ENCODE data around the gene RPS18.

The RPS18 gene

DNA sequence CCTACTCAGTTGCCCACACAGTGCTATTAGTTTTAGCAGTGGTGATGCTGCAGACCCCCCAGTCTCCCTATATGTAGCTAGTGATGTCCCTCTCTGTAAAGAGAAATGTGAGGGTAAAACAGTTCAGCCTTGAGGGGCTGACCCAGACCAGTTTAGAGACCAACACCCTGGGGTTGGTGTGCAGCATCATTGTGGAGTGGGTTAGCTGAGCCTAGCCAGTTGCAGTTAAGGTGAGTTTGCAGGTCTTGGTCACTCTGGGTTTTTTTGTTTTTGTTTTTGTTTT, 4.6 kb downstream of the RPS18 start:
- Histone ChIP-seq H3K9me3 (ENCODE audit: control insufficient read depth, insufficient read depth, low read length) (no peaks in the 10 kb centered on the region), H3K4me2 (ENCODE audit: low read length) (peak overlapping the region; percentile 99), H4K20me1 (ENCODE audit: control insufficient read depth, insufficient read depth, low read depth, low read length) (peaks cover 25% of the 10 kb centered on the region), H3K4me3 (ENCODE audit: low read length) (peak overlapping the region; percentile 93), H3K4me1 (ENCODE audit: control insufficient read depth, low read length) (peaks cover 71% of the 10 kb centered on the region), H3K79me2 (ENCODE audit: control insufficient read depth, low read length) (peaks cover 44% of the 10 kb centered on the region), H3K27ac (ENCODE audit: low read depth, low read length) (peak overlapping the region; percentile 80), H3K36me3 (ENCODE audit: control insufficient read depth, low read length) (peaks cover 93% of the 10 kb centered on the region), H3K27me3 (ENCODE audit: control insufficient read depth, low read length) (no peaks in the 10 kb centered on the region), H3F3A (ENCODE audit: control insufficient read depth, insufficient read depth) (peaks cover 75% of the 10 kb centered on the region), H3K9me2 (replicated peaks; ENCODE audit: control insufficient read depth, low read length) (no peaks in the 10 kb centered on the region)
- TF ChIP-seq, protein P1, sequence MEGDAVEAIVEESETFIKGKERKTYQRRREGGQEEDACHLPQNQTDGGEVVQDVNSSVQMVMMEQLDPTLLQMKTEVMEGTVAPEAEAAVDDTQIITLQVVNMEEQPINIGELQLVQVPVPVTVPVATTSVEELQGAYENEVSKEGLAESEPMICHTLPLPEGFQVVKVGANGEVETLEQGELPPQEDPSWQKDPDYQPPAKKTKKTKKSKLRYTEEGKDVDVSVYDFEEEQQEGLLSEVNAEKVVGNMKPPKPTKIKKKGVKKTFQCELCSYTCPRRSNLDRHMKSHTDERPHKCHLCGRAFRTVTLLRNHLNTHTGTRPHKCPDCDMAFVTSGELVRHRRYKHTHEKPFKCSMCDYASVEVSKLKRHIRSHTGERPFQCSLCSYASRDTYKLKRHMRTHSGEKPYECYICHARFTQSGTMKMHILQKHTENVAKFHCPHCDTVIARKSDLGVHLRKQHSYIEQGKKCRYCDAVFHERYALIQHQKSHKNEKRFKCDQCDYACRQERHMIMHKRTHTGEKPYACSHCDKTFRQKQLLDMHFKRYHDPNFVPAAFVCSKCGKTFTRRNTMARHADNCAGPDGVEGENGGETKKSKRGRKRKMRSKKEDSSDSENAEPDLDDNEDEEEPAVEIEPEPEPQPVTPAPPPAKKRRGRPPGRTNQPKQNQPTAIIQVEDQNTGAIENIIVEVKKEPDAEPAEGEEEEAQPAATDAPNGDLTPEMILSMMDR (IDR thresholded peaks at IDR 0.05; ENCODE audit: low read depth, low read length, poor library complexity, severe bottlenecking) = no peak
- TF ChIP-seq EZH2phosphoT487 (IDR thresholded peaks at IDR 0.05; ENCODE audit: borderline replicate concordance, low read length) = no peak

DNA sequence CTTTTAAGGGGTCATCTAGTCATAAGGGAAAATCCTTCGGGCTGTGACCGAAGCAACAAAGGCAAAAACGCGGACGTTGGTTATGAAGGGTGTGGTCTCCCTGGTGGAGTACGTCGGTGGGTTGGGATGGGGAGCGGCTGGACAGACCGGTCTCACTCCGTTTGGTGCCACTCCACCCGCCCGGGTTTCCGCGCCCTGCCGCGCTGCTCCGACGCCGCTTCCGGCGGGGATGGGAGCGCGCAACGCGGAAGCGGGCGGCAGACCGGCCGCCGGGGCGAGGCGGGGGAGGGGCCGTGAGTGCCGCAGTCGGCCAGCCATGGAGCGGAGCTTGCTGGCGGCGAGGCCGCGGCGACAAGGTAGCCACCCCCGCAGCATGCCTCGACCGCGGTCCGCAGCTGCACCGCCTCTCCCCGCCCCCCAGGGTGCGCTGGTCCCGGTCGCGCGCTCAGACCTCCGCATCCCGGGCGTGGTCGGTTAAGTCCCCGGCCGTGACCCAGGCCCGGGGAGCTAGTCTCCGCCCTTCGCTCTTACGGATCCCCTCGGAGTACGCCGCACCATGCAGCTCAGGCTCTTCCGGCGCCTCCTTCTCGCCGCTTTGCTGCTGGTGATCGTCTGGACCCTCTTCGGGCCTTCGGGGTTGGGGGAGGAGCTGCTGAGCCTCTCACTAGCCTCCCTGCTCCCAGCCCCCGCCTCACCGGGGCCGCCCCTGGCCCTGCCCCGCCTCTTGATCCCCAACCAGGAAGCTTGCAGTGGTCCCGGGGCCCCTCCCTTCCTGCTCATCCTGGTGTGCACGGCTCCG, 5.2 kb downstream of the RPS18 start, which contains the start of gene B3GALT4:
Gene B3GALT4 (plus strand): TSS at position 260 of the 799 bp plus-strand sequence. CDS start 297 bp downstream, at position 557.
- TF ChIP-seq, protein P1 (IDR thresholded peaks at IDR 0.05; ENCODE audit: low read depth, low read length, poor library complexity, severe bottlenecking) = peak; percentile 40
- no peak for TF ChIP-seq EZH2phosphoT487 (IDR thresholded peaks at IDR 0.05; ENCODE audit: borderline replicate concordance, low read length)
- no peaks in the 10 kb centered on the region for H3K27me3 ChIP-seq (ENCODE audit: control insufficient read depth, low read length)
- peaks cover 71% of the 10 kb centered on the region for H3K4me1 ChIP-seq (ENCODE audit: control insufficient read depth, low read length)
- peaks cover 25% of the 10 kb centered on the region for H4K20me1 ChIP-seq (ENCODE audit: control insufficient read depth, insufficient read depth, low read depth, low read length)
- peak within 1 kb of the TSS; percentile 99 for H3K4me2 ChIP-seq (ENCODE audit: low read length)
- peak within 1 kb of the TSS; percentile 80 for H3K27ac ChIP-seq (ENCODE audit: low read depth, low read length)
- no peaks in the 10 kb centered on the region for H3K9me2 ChIP-seq (replicated peaks; ENCODE audit: control insufficient read depth, low read length)
- H3K36me3 ChIP-seq (ENCODE audit: control insufficient read depth, low read length) = peaks cover 91% of the 10 kb centered on the region
- H3K9me3 ChIP-seq (ENCODE audit: control insufficient read depth, insufficient read depth, low read length) = no peaks in the 10 kb centered on the region
- peaks cover 39% of the 10 kb centered on the region for H3K79me2 ChIP-seq (ENCODE audit: control insufficient read depth, low read length)
- peaks cover 74% of the 10 kb centered on the region for H3F3A ChIP-seq (ENCODE audit: control insufficient read depth, insufficient read depth)
- H3K4me3 ChIP-seq (ENCODE audit: low read length) = peak within 1 kb of the TSS; percentile 93

DNA sequence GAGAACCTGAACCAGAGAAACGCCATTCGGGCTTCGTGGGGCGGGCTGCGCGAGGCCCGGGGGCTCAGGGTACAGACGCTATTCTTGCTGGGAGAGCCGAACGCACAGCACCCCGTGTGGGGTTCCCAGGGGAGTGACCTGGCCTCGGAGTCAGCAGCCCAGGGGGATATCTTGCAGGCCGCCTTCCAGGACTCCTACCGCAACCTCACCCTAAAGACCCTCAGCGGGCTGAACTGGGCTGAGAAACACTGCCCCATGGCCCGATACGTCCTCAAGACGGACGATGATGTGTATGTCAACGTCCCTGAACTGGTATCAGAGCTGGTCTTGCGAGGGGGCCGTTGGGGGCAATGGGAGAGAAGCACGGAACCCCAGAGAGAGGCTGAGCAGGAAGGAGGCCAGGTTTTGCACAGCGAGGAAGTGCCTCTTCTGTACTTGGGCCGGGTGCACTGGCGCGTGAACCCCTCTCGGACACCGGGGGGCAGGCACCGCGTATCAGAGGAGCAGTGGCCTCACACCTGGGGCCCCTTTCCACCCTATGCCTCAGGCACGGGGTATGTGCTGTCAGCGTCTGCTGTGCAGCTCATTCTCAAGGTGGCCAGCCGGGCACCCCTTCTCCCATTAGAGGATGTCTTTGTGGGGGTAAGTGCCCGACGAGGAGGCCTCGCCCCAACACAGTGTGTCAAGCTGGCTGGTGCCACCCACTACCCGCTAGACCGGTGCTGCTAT, 6.0 kb downstream of the RPS18 start:
- H3K27me3 ChIP-seq (ENCODE audit: control insufficient read depth, low read length) = no peaks in the 10 kb centered on the region
- peaks cover 91% of the 10 kb centered on the region for H3K36me3 ChIP-seq (ENCODE audit: control insufficient read depth, low read length)
- H3K9me2 ChIP-seq (replicated peaks; ENCODE audit: control insufficient read depth, low read length) = no peaks in the 10 kb centered on the region
- TF ChIP-seq, protein P1 (IDR thresholded peaks at IDR 0.05; ENCODE audit: low read depth, low read length, poor library complexity, severe bottlenecking) = no peak
- TF ChIP-seq EZH2phosphoT487 (IDR thresholded peaks at IDR 0.05; ENCODE audit: borderline replicate concordance, low read length) = no peak
- H3K4me3 ChIP-seq (ENCODE audit: low read length) = peak overlapping the region; percentile 93
- peak overlapping the region; percentile 99 for H3K4me2 ChIP-seq (ENCODE audit: low read length)
- no peaks in the 10 kb centered on the region for H3K9me3 ChIP-seq (ENCODE audit: control insufficient read depth, insufficient read depth, low read length)
- H4K20me1 ChIP-seq (ENCODE audit: control insufficient read depth, insufficient read depth, low read depth, low read length) = peaks cover 24% of the 10 kb centered on the region
- H3K27ac ChIP-seq (ENCODE audit: low read depth, low read length) = peak overlapping the region; percentile 80
- H3F3A ChIP-seq (ENCODE audit: control insufficient read depth, insufficient read depth) = peaks cover 69% of the 10 kb centered on the region
- H3K4me1 ChIP-seq (ENCODE audit: control insufficient read depth, low read length) = peaks cover 71% of the 10 kb centered on the region
- H3K79me2 ChIP-seq (ENCODE audit: control insufficient read depth, low read length) = peaks cover 31% of the 10 kb centered on the region

Data from DOHH2 (cell line).